ENCODE measurements around the gene ARL17B. TPM values are rescaled to one million over a fixed set of nuclear protein-coding genes. Genes with fewer than 3 reads are reported as not detected.
"Not testable (repeated sequence)": the region's sequence is repeated elsewhere in the genome, so short reads cannot be mapped to it uniquely, and the experiment has no call there.

Gene ARL17B
- total RNA-seq (2021; ENCODE audit: unreplicated experiment) (20.9 TPM), Bru-seq, nascent RNA (percentile 51 among the genes with signal in this experiment), BruChase-seq, experiment 1, labeled RNA remaining after a 6-hour chase (percentile 47 among the genes with signal in this experiment), BruChase-seq, experiment 2, labeled RNA remaining after a 2-hour chase (percentile 55 among the genes with signal in this experiment)
- 2.5 and 4.7 TPM in 2 replicates for polyA plus RNA-seq (2012)
- long read RNA-seq, transcript ARL17B-202 (4 exons, 743 nt): major isoform, 5 of 19 reads
- long read RNA-seq, partial matches to known transcripts: 1 of 19 reads
- long read RNA-seq, other reads (novel, unspliced or antisense): 10 of 19 reads

DNA sequence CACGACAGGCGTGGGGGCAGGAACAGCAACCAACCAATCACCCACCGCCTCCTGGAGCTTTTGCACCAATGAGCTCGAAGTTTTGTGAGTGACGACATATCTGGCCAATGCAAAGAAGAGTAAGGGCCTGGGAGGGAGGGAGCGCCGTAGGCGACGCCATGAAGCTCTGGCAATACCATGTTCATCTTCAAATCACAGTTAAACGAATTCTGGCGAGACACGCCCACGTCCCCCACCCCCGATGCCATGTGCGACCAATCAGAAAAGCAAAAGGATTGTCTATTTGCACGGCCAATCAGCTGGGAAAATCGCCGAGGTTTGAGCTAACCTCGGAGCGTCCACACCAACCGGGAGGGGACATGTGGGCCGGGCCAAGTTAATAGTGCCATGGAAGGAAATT is at the start of gene ARL17B:
ARL17B (minus strand) TSS at position 12 of the 400 bp plus-strand sequence. CDS start 3,369 bp downstream, outside the sequence.
- H3K9me3 ChIP-seq (ENCODE audit: control insufficient read depth in 1 of 2, insufficient read depth in 1 of 2, low read depth in 1 of 2, low read length in 2 of 2); RAD21 ChIA-PET (ENCODE audit: low non-redundant PET in 1 of 2, low total read pairs in 2 of 2, uncharacterized antibody in 2 of 2, unreplicated experiment in 2 of 2); H3K27me3 ChIP-seq (ENCODE audit: insufficient read depth, low read length); H3K27ac ChIP-seq (ENCODE audit: low read depth, low read length); CTCF ChIA-PET; intact Hi-C loops (cut with micrococcal nuclease); H3K79me2 ChIP-seq (ENCODE audit: insufficient read depth, low read length); H3K4me1 ChIP-seq (ENCODE audit: control insufficient read depth in 1 of 2, insufficient read depth in 2 of 2, low read length in 2 of 2); H2AFZ ChIP-seq (ENCODE audit: low read depth, low read length, poor library complexity, severe bottlenecking); H3K9ac ChIP-seq (ENCODE audit: low read length); POLR2A ChIA-PET; H3K9me2 ChIP-seq (ENCODE audit: insufficient read depth); H3K4me2 ChIP-seq (ENCODE audit: low read length); H3K36me3 ChIP-seq (ENCODE audit: control insufficient read depth in 1 of 2, insufficient read depth in 2 of 2, low read length in 2 of 2); H4K20me1 ChIP-seq (ENCODE audit: insufficient read depth); DNase-seq (ENCODE audit: low read depth, low spot score): not testable (repeated sequence)
- TF ChIP-seq SP1 (IDR thresholded peaks at IDR 0.05; ENCODE audit: low read depth): peak; percentile 45
- peak; percentile 98 for ATAC-seq
- 0 out of 4 replicates have a peak within 1 kb of the TSS, but pooled peaks of 1 of the 2 experiments have one; percentile 20 for H3K4me3 ChIP-seq (replicated peaks in 1 of 2; ENCODE audit: low read depth in 1 of 2, low read length in 2 of 2)
- BruUV-seq (replicated peaks): TSS peak; percentile 87

DNA sequence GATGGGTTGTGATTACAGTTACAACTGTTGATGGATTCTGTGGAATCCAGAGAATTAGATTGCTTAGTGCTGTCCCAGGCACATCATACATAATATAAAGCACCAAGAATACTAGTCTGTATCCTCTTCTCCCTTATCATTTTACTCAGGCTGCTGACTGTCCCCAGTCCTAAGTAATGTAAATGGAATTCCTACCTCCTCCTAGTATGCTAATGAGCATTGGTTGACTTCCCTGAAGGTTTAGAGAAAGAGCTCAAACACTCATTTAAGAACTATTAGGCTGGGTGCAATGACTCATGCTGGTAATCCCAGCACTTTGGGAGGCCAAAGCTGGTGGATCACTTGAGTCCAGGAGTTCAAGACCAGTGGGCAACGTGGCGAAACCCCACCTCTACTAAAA is 48.3 kb upstream of the ARL17B start:
- ATAC-seq; BruUV-seq (replicated peaks); RAD21 ChIA-PET (ENCODE audit: low non-redundant PET in 1 of 2, low total read pairs in 2 of 2, uncharacterized antibody in 2 of 2, unreplicated experiment in 2 of 2): not testable (repeated sequence)

GRCh38 chr17:46407155-46407554 is 45.6 kb upstream of the ARL17B start:
- H3K36me3 ChIP-seq (ENCODE audit: control insufficient read depth in 1 of 2, insufficient read depth in 2 of 2, low read length in 2 of 2); H4K20me1 ChIP-seq (ENCODE audit: insufficient read depth); intact Hi-C loops (cut with micrococcal nuclease); BruUV-seq (replicated peaks); POLR2A ChIA-PET; RAD21 ChIA-PET (ENCODE audit: low non-redundant PET in 1 of 2, low total read pairs in 2 of 2, uncharacterized antibody in 2 of 2, unreplicated experiment in 2 of 2); H3K9me3 ChIP-seq (ENCODE audit: control insufficient read depth in 1 of 2, insufficient read depth in 1 of 2, low read depth in 1 of 2, low read length in 2 of 2); H3K27ac ChIP-seq (ENCODE audit: low read depth, low read length); H3K79me2 ChIP-seq (ENCODE audit: insufficient read depth, low read length); H3K27me3 ChIP-seq (ENCODE audit: insufficient read depth, low read length); ATAC-seq; H2AFZ ChIP-seq (ENCODE audit: low read depth, low read length, poor library complexity, severe bottlenecking); DNase-seq (ENCODE audit: low read depth, low spot score); H3K4me1 ChIP-seq (ENCODE audit: control insufficient read depth in 1 of 2, insufficient read depth in 2 of 2, low read length in 2 of 2); H3K4me3 ChIP-seq (replicated peaks in 1 of 2; ENCODE audit: low read depth in 1 of 2, low read length in 2 of 2); H3K9me2 ChIP-seq (ENCODE audit: insufficient read depth); H3K9ac ChIP-seq (ENCODE audit: low read length); H3K4me2 ChIP-seq (ENCODE audit: low read length); CTCF ChIA-PET: not testable (repeated sequence)

More for the DNA sequence above, 48.3 kb upstream of the ARL17B start:
- H3K4me3 ChIP-seq (replicated peaks in 1 of 2; ENCODE audit: low read depth in 1 of 2, low read length in 2 of 2); H3K27me3 ChIP-seq (ENCODE audit: insufficient read depth, low read length); H4K20me1 ChIP-seq (ENCODE audit: insufficient read depth); H3K79me2 ChIP-seq (ENCODE audit: insufficient read depth, low read length); H3K27ac ChIP-seq (ENCODE audit: low read depth, low read length); H3K9me2 ChIP-seq (ENCODE audit: insufficient read depth); H2AFZ ChIP-seq (ENCODE audit: low read depth, low read length, poor library complexity, severe bottlenecking); H3K36me3 ChIP-seq (ENCODE audit: control insufficient read depth in 1 of 2, insufficient read depth in 2 of 2, low read length in 2 of 2); intact Hi-C loops (cut with micrococcal nuclease); CTCF ChIA-PET; H3K9me3 ChIP-seq (ENCODE audit: control insufficient read depth in 1 of 2, insufficient read depth in 1 of 2, low read depth in 1 of 2, low read length in 2 of 2); H3K4me2 ChIP-seq (ENCODE audit: low read length); H3K4me1 ChIP-seq (ENCODE audit: control insufficient read depth in 1 of 2, insufficient read depth in 2 of 2, low read length in 2 of 2); H3K9ac ChIP-seq (ENCODE audit: low read length); POLR2A ChIA-PET; DNase-seq (ENCODE audit: low read depth, low spot score): not testable (repeated sequence)

DNA sequence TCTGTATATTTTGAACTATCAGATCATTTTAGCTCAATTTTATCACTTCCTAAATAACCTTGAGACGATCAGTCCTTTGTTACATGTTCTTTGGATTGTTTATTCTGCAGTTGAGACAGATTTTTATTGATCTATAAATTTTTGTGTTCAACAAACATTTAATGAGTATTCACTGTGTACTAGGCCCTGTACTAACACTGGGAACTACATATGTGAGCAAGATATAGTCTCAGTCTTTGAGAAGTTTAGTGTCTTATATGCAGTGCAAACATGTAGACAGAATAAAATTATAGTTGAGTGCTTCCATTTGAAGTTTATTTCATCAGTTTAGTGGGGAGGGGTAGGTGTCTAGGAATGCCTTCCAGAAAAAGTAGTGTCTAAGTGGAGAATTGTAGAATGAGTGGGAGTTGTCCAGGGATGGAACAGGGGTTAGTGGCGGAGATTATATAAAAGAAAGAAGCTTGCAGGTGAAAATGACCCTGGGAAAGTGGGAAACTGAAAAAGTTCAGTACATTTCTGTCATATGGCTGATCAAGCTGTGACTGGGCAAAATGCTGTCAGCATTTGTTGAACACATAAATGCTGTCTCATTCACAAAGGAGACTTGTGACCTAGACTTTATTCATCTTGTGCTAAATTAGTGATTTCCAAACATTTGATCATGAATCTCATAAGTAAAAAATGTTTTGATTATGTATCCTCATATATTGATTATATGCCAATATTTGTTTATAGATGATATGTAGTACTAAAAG is 39.6 kb upstream of the ARL17B start:
- H3K9me2 ChIP-seq (ENCODE audit: insufficient read depth); H4K20me1 ChIP-seq (ENCODE audit: insufficient read depth); CTCF ChIA-PET; H3K27ac ChIP-seq (ENCODE audit: low read depth, low read length); H2AFZ ChIP-seq (ENCODE audit: low read depth, low read length, poor library complexity, severe bottlenecking); H3K4me1 ChIP-seq (ENCODE audit: control insufficient read depth in 1 of 2, insufficient read depth in 2 of 2, low read length in 2 of 2); H3K9ac ChIP-seq (ENCODE audit: low read length); H3K79me2 ChIP-seq (ENCODE audit: insufficient read depth, low read length); H3K36me3 ChIP-seq (ENCODE audit: control insufficient read depth in 1 of 2, insufficient read depth in 2 of 2, low read length in 2 of 2); H3K9me3 ChIP-seq (ENCODE audit: control insufficient read depth in 1 of 2, insufficient read depth in 1 of 2, low read depth in 1 of 2, low read length in 2 of 2); RAD21 ChIA-PET (ENCODE audit: low non-redundant PET in 1 of 2, low total read pairs in 2 of 2, uncharacterized antibody in 2 of 2, unreplicated experiment in 2 of 2); intact Hi-C loops (cut with micrococcal nuclease); BruUV-seq (replicated peaks); H3K4me3 ChIP-seq (replicated peaks in 1 of 2; ENCODE audit: low read depth in 1 of 2, low read length in 2 of 2); POLR2A ChIA-PET; H3K4me2 ChIP-seq (ENCODE audit: low read length); ATAC-seq; DNase-seq (ENCODE audit: low read depth, low spot score); H3K27me3 ChIP-seq (ENCODE audit: insufficient read depth, low read length): not testable (repeated sequence)
